Panc1 (cell line): ENCODE data around the gene C5orf58. TPM values are rescaled to one million over a fixed set of nuclear protein-coding genes. Genes with fewer than 3 reads are reported as not detected.

Source experiments
- ATAC-seq: fragments of 200-7000 bp; cut with Tn5 transposase; 2 replicates; pipeline ENCODE4 v1.9.1; 2020; ENCODE audit warnings: mild to moderate bottlenecking, moderate library complexity
- BruUV-seq: library from RNA; stranded (reverse); fragments of 400-500 nt; replicated peaks from 2 replicates; lab custom pipeline; 2021; lab: Mats Ljungman, UMichigan
- CTCF ChIA-PET: fragments of 300-600 bp; sonication (Branson Sonifier 250); formaldehyde crosslinking; loops from one replicate; lab custom pipeline; 2022; ENCODE audit warnings: antibody characterized with exemption; lab: Charles Lee
- POLR2A ChIA-PET: fragments of 300-600 bp; sonication (Branson Sonifier 250); formaldehyde crosslinking; loops from one replicate; lab custom pipeline; 2022; ENCODE audit warnings: antibody characterized with exemption; lab: Charles Lee
- DNase-seq: peaks from one replicate; pipeline ENCODE4 v3.0.0-alpha.2; 2010; ENCODE audit warnings: low read depth, low spot score
- H3K27ac ChIP-seq: 2 replicates; pipeline ENCODE4 v1.5.1; 2011; ENCODE audit warnings: mild to moderate bottlenecking, low read length, inconsistent platforms
- H3K27me3 ChIP-seq: fragments of 200-500 bp; sonication (Bioruptor generic); 2 replicates; pipeline ENCODE4 v1.6.0; 2014; ENCODE audit warnings: low read length, inconsistent platforms; ENCODE audit not compliant: control insufficient read depth, insufficient read depth
- H3K36me3 ChIP-seq: fragments of 200-500 bp; sonication (Bioruptor generic); 2 replicates; pipeline ENCODE4 v1.5.1; 2014; ENCODE audit warnings: inconsistent platforms, mild to moderate bottlenecking, low read length, moderate library complexity; ENCODE audit not compliant: control insufficient read depth, insufficient read depth
- H3K4me1 ChIP-seq: 2 replicates; pipeline ENCODE4 v1.5.1; 2011; ENCODE audit warnings: inconsistent platforms, mild to moderate bottlenecking, low read length, moderate library complexity; ENCODE audit not compliant: control insufficient read depth, insufficient read depth
- H3K4me3 ChIP-seq, 2 experiments: 2 replicates each; pipeline ENCODE4 v1.5.1; 2011 to 2012; ENCODE audit warnings: low read depth in 2 of 2, low read length in 2 of 2, mild to moderate bottlenecking in 2 of 2, inconsistent platforms in 1 of 2, moderate library complexity in 1 of 2
- H3K9me3 ChIP-seq: fragments of 200-500 bp; sonication (Bioruptor generic); 2 replicates; pipeline ENCODE4 v1.5.1; 2014; ENCODE audit warnings: low read depth, mild to moderate bottlenecking, inconsistent platforms, low read length, moderate library complexity; ENCODE audit not compliant: control insufficient read depth, insufficient read depth
- POLR2AphosphoS5 ChIP-seq: IDR thresholded peaks from 2 replicates; pipeline ENCODE4 v1.6.1; 2012; ENCODE audit warnings: mild to moderate bottlenecking, low read depth, low read length, moderate library complexity
- TCF7L2 ChIP-seq: IDR thresholded peaks from 2 replicates; pipeline ENCODE4 v1.6.1; 2011; ENCODE audit warnings: mild to moderate bottlenecking, low read depth, low read length, inconsistent platforms
- in situ Hi-C: cut with HindIII; loops from 2 replicates; pipeline ENCODE4 v1.10.0; 2016; ENCODE audit warnings: low sequenced_read_pairs, low pct_unique_long_range_greater_than_20kb
- intact Hi-C: fragments of 100-400 bp; cut with micrococcal nuclease; formaldehyde crosslinking; loops from one replicate; pipeline ENCODE4 v1.10.0; 2022; ENCODE audit not compliant: unreplicated experiment
- total RNA-seq: library from RNA; stranded (reverse); gene quantifications from one replicate; pipeline ENCODE4 v1.2.1, GENCODE V29; 2021; ENCODE audit not compliant: unreplicated experiment
- TF ChIP-seq, protein P1 (sequence below), 2 experiments: IDR thresholded peaks; 2 replicates each; pipeline ENCODE4 v1.6.1; 2011 to 2012; ENCODE audit warnings: low read depth in 2 of 2, control low read depth in 1 of 2, low read length in 1 of 2, mild to moderate bottlenecking in 1 of 2, moderate library complexity in 1 of 2; ENCODE audit not compliant: insufficient read depth in 1 of 2
- TF ChIP-seq, protein P2 (sequence below): fragments of 450-650 bp; IDR thresholded peaks from 2 replicates; pipeline ENCODE4 v1.5.1; 2017; ENCODE audit warnings: mild to moderate bottlenecking

The C5orf58 gene
- total RNA-seq, 1 experiment from 2014 or later: 0.15 TPM

DNA sequence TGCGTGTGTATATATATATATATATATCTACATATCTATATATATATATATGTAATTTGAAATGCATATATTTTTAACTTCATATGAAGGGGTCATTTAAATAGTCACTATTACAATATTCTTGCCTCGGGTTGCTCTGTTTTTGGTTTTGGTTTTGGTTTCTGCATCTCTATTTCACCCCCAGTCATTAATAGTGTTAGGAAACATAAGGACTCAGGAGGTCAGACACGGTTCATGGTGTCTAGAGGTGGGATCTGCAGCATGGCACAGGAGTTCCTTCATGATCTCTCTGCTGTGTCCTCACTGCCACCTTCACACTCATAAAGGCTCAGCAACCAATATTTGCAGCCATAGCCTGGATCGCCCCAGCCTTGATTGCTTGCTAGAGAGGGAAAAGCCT, 16.6 kb downstream of the C5orf58 start:
- H3K9me3 ChIP-seq: no peaks in the 10 kb centered on the region
- H3K27ac ChIP-seq: no peak overlapping the region
- H3K4me3 ChIP-seq: no peak overlapping the region
- DNase-seq (no peak), ATAC-seq (no peak)
- H3K4me1 ChIP-seq: no peaks in the 10 kb centered on the region
- in situ Hi-C loops: no loop called here
- no peaks in the 10 kb centered on the region for H3K36me3 ChIP-seq
- ChIA-PET CTCF (no interaction called here), POLR2A (no interaction called here)
- no peak for TF ChIP-seq TCF7L2
- TF ChIP-seq, protein P1, sequence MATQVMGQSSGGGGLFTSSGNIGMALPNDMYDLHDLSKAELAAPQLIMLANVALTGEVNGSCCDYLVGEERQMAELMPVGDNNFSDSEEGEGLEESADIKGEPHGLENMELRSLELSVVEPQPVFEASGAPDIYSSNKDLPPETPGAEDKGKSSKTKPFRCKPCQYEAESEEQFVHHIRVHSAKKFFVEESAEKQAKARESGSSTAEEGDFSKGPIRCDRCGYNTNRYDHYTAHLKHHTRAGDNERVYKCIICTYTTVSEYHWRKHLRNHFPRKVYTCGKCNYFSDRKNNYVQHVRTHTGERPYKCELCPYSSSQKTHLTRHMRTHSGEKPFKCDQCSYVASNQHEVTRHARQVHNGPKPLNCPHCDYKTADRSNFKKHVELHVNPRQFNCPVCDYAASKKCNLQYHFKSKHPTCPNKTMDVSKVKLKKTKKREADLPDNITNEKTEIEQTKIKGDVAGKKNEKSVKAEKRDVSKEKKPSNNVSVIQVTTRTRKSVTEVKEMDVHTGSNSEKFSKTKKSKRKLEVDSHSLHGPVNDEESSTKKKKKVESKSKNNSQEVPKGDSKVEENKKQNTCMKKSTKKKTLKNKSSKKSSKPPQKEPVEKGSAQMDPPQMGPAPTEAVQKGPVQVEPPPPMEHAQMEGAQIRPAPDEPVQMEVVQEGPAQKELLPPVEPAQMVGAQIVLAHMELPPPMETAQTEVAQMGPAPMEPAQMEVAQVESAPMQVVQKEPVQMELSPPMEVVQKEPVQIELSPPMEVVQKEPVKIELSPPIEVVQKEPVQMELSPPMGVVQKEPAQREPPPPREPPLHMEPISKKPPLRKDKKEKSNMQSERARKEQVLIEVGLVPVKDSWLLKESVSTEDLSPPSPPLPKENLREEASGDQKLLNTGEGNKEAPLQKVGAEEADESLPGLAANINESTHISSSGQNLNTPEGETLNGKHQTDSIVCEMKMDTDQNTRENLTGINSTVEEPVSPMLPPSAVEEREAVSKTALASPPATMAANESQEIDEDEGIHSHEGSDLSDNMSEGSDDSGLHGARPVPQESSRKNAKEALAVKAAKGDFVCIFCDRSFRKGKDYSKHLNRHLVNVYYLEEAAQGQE (IDR thresholded peaks at IDR 0.05; ENCODE audit: insufficient read depth in 1 of 2, low read depth in 2 of 2, low read length in 1 of 2): no peak
- TF ChIP-seq, protein P2, sequence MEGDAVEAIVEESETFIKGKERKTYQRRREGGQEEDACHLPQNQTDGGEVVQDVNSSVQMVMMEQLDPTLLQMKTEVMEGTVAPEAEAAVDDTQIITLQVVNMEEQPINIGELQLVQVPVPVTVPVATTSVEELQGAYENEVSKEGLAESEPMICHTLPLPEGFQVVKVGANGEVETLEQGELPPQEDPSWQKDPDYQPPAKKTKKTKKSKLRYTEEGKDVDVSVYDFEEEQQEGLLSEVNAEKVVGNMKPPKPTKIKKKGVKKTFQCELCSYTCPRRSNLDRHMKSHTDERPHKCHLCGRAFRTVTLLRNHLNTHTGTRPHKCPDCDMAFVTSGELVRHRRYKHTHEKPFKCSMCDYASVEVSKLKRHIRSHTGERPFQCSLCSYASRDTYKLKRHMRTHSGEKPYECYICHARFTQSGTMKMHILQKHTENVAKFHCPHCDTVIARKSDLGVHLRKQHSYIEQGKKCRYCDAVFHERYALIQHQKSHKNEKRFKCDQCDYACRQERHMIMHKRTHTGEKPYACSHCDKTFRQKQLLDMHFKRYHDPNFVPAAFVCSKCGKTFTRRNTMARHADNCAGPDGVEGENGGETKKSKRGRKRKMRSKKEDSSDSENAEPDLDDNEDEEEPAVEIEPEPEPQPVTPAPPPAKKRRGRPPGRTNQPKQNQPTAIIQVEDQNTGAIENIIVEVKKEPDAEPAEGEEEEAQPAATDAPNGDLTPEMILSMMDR: no peak
- TF ChIP-seq POLR2AphosphoS5: no peak
- BruUV-seq: no TSS peak
- intact Hi-C loops: no loop called here
- H3K27me3 ChIP-seq: peaks cover 51% of the 10 kb centered on the region

DNA sequence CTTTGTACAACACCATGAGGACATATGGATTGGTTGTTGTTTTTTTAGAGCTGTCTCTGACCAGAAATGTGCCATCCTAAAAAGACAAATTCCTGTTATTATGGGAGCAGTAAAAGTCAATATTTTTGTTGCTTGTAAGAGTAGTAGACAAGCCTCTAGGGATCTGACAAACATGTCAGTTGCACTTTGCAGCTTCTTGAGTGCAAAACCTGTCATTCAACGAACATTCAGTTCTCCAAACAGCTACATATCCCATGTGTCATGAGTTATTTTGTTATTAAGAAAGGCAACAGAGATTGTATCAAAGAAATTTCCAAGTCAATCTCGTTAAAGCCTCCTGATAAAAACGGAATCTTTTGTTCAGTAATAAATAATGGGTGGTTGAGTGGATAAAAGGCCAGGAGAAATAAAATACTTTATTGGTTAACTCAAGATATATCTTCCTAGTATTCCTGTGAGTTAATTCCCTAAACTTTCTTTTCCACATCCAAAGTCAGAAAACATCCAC, 18.1 kb downstream of the C5orf58 start:
- no TSS peak for BruUV-seq
- ChIA-PET POLR2A (interaction anchor here (0.5 kb wide), 1 partner anchor 132 kb away, joined by 3 read pairs; no protein-coding TSS in a partner anchor), CTCF (no interaction called here)
- H3K27ac ChIP-seq: no peak overlapping the region
- ATAC-seq: no peak
- no peaks in the 10 kb centered on the region for H3K4me1 ChIP-seq
- H3K27me3 ChIP-seq: peaks cover 51% of the 10 kb centered on the region
- TF ChIP-seq POLR2AphosphoS5 (no peak), TCF7L2 (no peak)
- TF ChIP-seq, protein P1 (IDR thresholded peaks at IDR 0.05; ENCODE audit: insufficient read depth in 1 of 2, low read depth in 2 of 2, low read length in 1 of 2): no peak
- TF ChIP-seq, protein P2: no peak
- in situ Hi-C loops (no loop called here), intact Hi-C loops (no loop called here)
- no peak for DNase-seq
- H3K36me3 ChIP-seq: no peaks in the 10 kb centered on the region
- H3K9me3 ChIP-seq: no peaks in the 10 kb centered on the region
- no peak overlapping the region for H3K4me3 ChIP-seq
